Activated CD8-positive, alpha-beta T cell treated with anti-CD3 and anti-CD28 coated beads for 36 hours (primary cell): ENCODE measurements around the gene MSANTD1. TPM values are rescaled to one million over a fixed set of nuclear protein-coding genes. Genes with fewer than 3 reads are reported as not detected.
A peak's percentile ranks its signal among the peaks of the same experiment; 100 is the strongest.

Source experiments
- ATAC-seq: fragments of 200-7000 bp; cut with Tn5 transposase; one replicate; pipeline ENCODE4 v1.10.0; 2021; ENCODE audit warnings: mild to moderate bottlenecking, moderate library complexity
- CTCF ChIA-PET: fragments of 350-600 bp; sonication (Branson Sonifier 250); formaldehyde crosslinking; loops from one replicate; lab custom pipeline; 2021; ENCODE audit warnings: antibody characterized with exemption; lab: Charles Lee
- POLR2A ChIA-PET: fragments of 350-600 bp; sonication (Branson Sonifier 250); formaldehyde crosslinking; loops from one replicate; lab custom pipeline; 2021; ENCODE audit warnings: antibody characterized with exemption; lab: Charles Lee
- DNase-seq: peaks from one replicate; pipeline ENCODE4 v3.0.0-alpha.2; 2020
- H3K27ac Mint-ChIP-seq: one replicate; pipeline ENCODE4 v1.8.0; 2021; ENCODE audit warnings: mild to moderate bottlenecking, mixed read lengths
- H3K27me3 Mint-ChIP-seq: one replicate; pipeline ENCODE4 v1.8.0; 2021; ENCODE audit warnings: mixed read lengths
- H3K36me3 Mint-ChIP-seq: one replicate; pipeline ENCODE4 v1.8.0; 2021; ENCODE audit warnings: low read depth, mixed read lengths
- H3K4me1 Mint-ChIP-seq: one replicate; pipeline ENCODE4 v1.8.0; 2021; ENCODE audit warnings: low read depth, mixed read lengths
- H3K4me3 Mint-ChIP-seq: one replicate; pipeline ENCODE4 v1.8.0; 2021; ENCODE audit warnings: mild to moderate bottlenecking, moderate library complexity, mixed read lengths
- H3K9me3 Mint-ChIP-seq: one replicate; pipeline ENCODE4 v1.8.0; 2021; ENCODE audit warnings: mixed read lengths
- CTCF ChIP-seq: fragments of 200-600 bp; IDR thresholded peaks from one replicate; pipeline ENCODE4 v1.8.0; 2022; ENCODE audit warnings: antibody characterized with exemption, mild to moderate bottlenecking
- intact Hi-C: fragments of 100-400 bp; cut with micrococcal nuclease; formaldehyde crosslinking; loops from one replicate; pipeline ENCODE4 v1.10.0; 2022
- total RNA-seq, 2 experiments: library from RNA; stranded (reverse); gene quantifications; one replicate each; pipeline ENCODE4 v1.2.3, GENCODE V29; 2021

The MSANTD1 gene
- total RNA-seq, 2 experiments from 2014 or later: 0.43 TPM

DNA sequence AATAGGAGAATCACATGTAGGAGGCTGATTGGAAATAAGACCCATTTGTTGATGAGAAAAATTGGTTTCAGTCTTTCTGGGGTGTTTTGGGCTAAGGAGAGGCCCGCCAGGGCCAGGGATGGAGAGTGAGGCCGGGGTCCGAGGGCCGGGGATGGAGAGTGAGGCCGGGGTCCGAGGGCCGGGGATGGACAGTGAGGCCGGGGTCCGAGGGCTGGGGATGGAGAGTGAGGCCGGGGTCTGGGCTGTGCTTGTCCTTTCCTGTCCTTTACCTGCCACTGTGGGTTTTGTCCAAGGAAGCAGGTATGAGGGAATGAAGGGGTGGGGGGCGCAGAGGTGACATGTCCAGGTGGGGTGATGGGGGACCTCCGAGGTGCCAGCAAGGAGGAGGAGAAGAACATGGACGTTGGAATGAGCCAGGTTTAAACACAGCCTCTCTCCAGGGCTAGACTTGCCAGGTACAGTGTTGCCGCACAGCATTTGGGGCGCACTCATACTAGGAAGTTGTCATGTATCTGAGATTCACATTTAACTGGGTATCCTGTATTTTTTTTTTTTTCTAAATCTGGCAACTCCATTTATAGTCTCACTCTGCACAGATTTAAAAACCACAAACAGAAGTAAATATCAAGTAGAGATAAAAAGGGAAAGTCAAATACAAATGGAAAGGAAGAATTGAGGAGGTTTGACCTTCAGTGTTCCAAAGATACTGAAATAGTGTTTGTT, 52.7 kb downstream of the MSANTD1 start:
- peak; percentile 43 for DNase-seq

GRCh38 chr4:3302173-3302785, 53.3 kb downstream of the MSANTD1 start:
- TF ChIP-seq CTCF: no peak
- intact Hi-C loops: no loop called here
- Mint-ChIP-seq H3K27me3 (peaks cover 19% of the 10 kb centered on the region), H3K36me3 (no peaks in the 10 kb centered on the region), H3K9me3 (peaks cover 7% of the 10 kb centered on the region), H3K4me1 (peaks cover 60% of the 10 kb centered on the region), H3K27ac (peak overlapping the region; percentile 82), H3K4me3 (peak overlapping the region; percentile 62)
- ChIA-PET CTCF (interaction anchor here (1.3 kb wide), 1 partner anchor 109 kb away, joined by 3 read pairs; no protein-coding TSS in a partner anchor), POLR2A (interaction anchor here (0.7 to 1.7 kb wide), 2 partner anchors 8 to 12 kb away, joined by 3 to 10 read pairs; no protein-coding TSS in a partner anchor)
- DNase-seq: peak; percentile 94
- ATAC-seq: peak; percentile 91

More for the DNA sequence above, 52.7 kb downstream of the MSANTD1 start:
- POLR2A ChIA-PET: interaction anchor here (0.7 kb wide), 1 partner anchor 11 kb away, joined by 3 read pairs; no protein-coding TSS in a partner anchor
- CTCF ChIA-PET: no interaction called here
- peak overlapping the region; percentile 62 for H3K4me3 Mint-ChIP-seq
- TF ChIP-seq CTCF: no peak
- H3K27me3 Mint-ChIP-seq: peaks cover 19% of the 10 kb centered on the region
- H3K36me3 Mint-ChIP-seq: no peaks in the 10 kb centered on the region
- peaks cover 60% of the 10 kb centered on the region for H3K4me1 Mint-ChIP-seq
- intact Hi-C loops: no loop called here
- H3K27ac Mint-ChIP-seq: peak overlapping the region; percentile 27
- H3K9me3 Mint-ChIP-seq: peaks cover 7% of the 10 kb centered on the region
- no peak for ATAC-seq

- no peak for TF ChIP-seq CTCF
- ChIA-PET CTCF (interaction anchor here (1.3 to 2.6 kb wide), 2 partner anchors 8 to 110 kb away, joined by 3 to 7 read pairs; no protein-coding TSS in a partner anchor), POLR2A (interaction anchor here (1.7 kb wide), 1 partner anchor 9 kb away, joined by 10 read pairs; no protein-coding TSS in a partner anchor)
- intact Hi-C loops: no loop called here
- Mint-ChIP-seq H3K4me3 (peak overlapping the region; percentile 62), H3K27ac (peak overlapping the region; percentile 82), H3K36me3 (no peaks in the 10 kb centered on the region), H3K9me3 (peaks cover 1% of the 10 kb centered on the region), H3K27me3 (peaks cover 15% of the 10 kb centered on the region), H3K4me1 (peaks cover 60% of the 10 kb centered on the region)
- DNase-seq (peak; percentile 34), ATAC-seq (no peak)
These were observed 54.0 kb downstream of the MSANTD1 start for GRCh38 chr4:3302786-3303564.

DNA sequence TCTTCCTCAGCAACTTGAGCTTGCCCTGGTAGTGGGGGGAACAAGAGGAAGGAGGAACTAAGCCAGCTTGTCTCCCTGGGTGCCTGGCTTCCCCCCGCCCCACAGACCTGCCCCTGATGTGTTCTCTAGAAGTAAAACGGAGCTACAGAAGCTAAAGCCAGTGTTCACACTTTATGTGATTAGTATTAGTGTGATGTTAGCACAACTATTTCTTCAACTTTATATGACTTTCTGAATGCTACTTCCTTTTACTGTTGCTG, 54.5 kb downstream of the MSANTD1 start:
- H3K4me1 Mint-ChIP-seq: peaks cover 60% of the 10 kb centered on the region
- H3K4me3 Mint-ChIP-seq: no peak overlapping the region
- POLR2A ChIA-PET: interaction anchor here (1.7 kb wide), 1 partner anchor 9 kb away, joined by 10 read pairs; no protein-coding TSS in a partner anchor

More for the DNA sequence above, 54.5 kb downstream of the MSANTD1 start:
- Mint-ChIP-seq H3K9me3 (no peaks in the 10 kb centered on the region), H3K36me3 (no peaks in the 10 kb centered on the region), H3K27me3 (peaks cover 15% of the 10 kb centered on the region), H3K27ac (no peak overlapping the region)
- ATAC-seq: no peak
- CTCF ChIA-PET: interaction anchor here (1.3 to 2.6 kb wide), 2 partner anchors 8 to 110 kb away, joined by 3 to 7 read pairs; no protein-coding TSS in a partner anchor
- intact Hi-C loops: no loop called here
- TF ChIP-seq CTCF: no peak
- DNase-seq: no peak
